WTC11 (cell line): ENCODE measurements around the gene MDN1. TPM values are rescaled to one million over a fixed set of nuclear protein-coding genes. Genes with fewer than 3 reads are reported as not detected.

Experiments used
- ATAC-seq: fragments of 200-7000 bp; cut with Tn5 transposase; 2 replicates; pipeline ENCODE4 v1.10.0; 2021; ENCODE audit warnings: mild to moderate bottlenecking, moderate library complexity
- CTCF ChIA-PET: fragments of 300-600 bp; sonication (Branson Sonifier 250); formaldehyde crosslinking; loops from one replicate; lab custom pipeline; 2021; ENCODE audit warnings: antibody characterized with exemption; lab: Charles Lee
- POLR2A ChIA-PET: fragments of 350-600 bp; sonication (Branson Sonifier 250); formaldehyde crosslinking; loops from one replicate; lab custom pipeline; 2021; ENCODE audit warnings: antibody characterized with exemption; lab: Charles Lee
- DNase-seq: peaks from one replicate; pipeline ENCODE4 v3.0.0; 2021; ENCODE audit warnings: low spot score
- H3K27ac Mint-ChIP-seq: 2 replicates; pipeline ENCODE4 v1.8.0; 2021; ENCODE audit warnings: mixed read lengths
- H3K27me3 Mint-ChIP-seq: 2 replicates; pipeline ENCODE4 v1.8.0; 2021; ENCODE audit warnings: low read depth, mild to moderate bottlenecking, moderate library complexity, mixed read lengths
- H3K36me3 Mint-ChIP-seq: 2 replicates; pipeline ENCODE4 v1.8.0; 2021; ENCODE audit warnings: mixed read lengths
- H3K4me1 Mint-ChIP-seq: 2 replicates; pipeline ENCODE4 v1.8.0; 2022; ENCODE audit warnings: mixed read lengths
- H3K4me3 Mint-ChIP-seq: 2 replicates; pipeline ENCODE4 v1.8.0; 2021; ENCODE audit warnings: mild to moderate bottlenecking, moderate library complexity, mixed read lengths
- H3K9me3 Mint-ChIP-seq: 2 replicates; pipeline ENCODE4 v1.8.0; 2021; ENCODE audit warnings: mixed read lengths
- AR ChIP-seq: fragments of 250-450 bp; sonication (Bioruptor Pico); IDR thresholded peaks from 2 replicates; pipeline ENCODE4 v1.9.0; 2021; ENCODE audit warnings: mild to moderate bottlenecking
- ERG ChIP-seq: fragments of 250-450 bp; sonication (Bioruptor Pico); IDR thresholded peaks from 2 replicates; pipeline ENCODE4 v1.8.0; 2021; ENCODE audit warnings: mild to moderate bottlenecking
- ETV6 ChIP-seq: sonication (generic); formaldehyde crosslinking; IDR thresholded peaks from 2 replicates; pipeline ENCODE4 v1.8.1; 2022; ENCODE audit warnings: mild to moderate bottlenecking, missing genetic modification reagents
- FOXJ3 ChIP-seq: sonication (generic); formaldehyde crosslinking; IDR thresholded peaks from 2 replicates; pipeline ENCODE4 v1.9.0; 2021; ENCODE audit warnings: missing genetic modification reagents, mild to moderate bottlenecking, borderline replicate concordance
- FOXP1 ChIP-seq: sonication (generic); formaldehyde crosslinking; IDR thresholded peaks from 2 replicates; pipeline ENCODE4 v1.8.0; 2022; ENCODE audit warnings: missing genetic modification reagents, mild to moderate bottlenecking, moderate library complexity, borderline replicate concordance
- GTF2I ChIP-seq: fragments of 250-450 bp; sonication (Bioruptor Pico); conservative IDR thresholded peaks from 2 replicates; pipeline ENCODE4 v1.4.0; 2021; ENCODE audit warnings: mild to moderate bottlenecking
- PRDM15 ChIP-seq: sonication (generic); formaldehyde crosslinking; IDR thresholded peaks from 2 replicates; pipeline ENCODE4 v1.8.0; 2022; ENCODE audit warnings: missing genetic modification reagents
- TCF7 ChIP-seq: sonication (generic); formaldehyde crosslinking; IDR thresholded peaks from 2 replicates; pipeline ENCODE4 v1.8.0; 2022; ENCODE audit warnings: mild to moderate bottlenecking, low read depth, missing genetic modification reagents, moderate library complexity
- TEAD1 ChIP-seq: sonication (generic); formaldehyde crosslinking; IDR thresholded peaks from 2 replicates; pipeline ENCODE4 v1.8.0; 2022; ENCODE audit warnings: mild to moderate bottlenecking, missing genetic modification reagents
- TP53 ChIP-seq: sonication (generic); formaldehyde crosslinking; IDR thresholded peaks from 2 replicates; pipeline ENCODE4 v1.8.1; 2023; ENCODE audit warnings: mild to moderate bottlenecking, missing genetic modification reagents
- ZNF232 ChIP-seq: sonication (generic); formaldehyde crosslinking; IDR thresholded peaks from 2 replicates; pipeline ENCODE4 v1.8.0; 2022; ENCODE audit warnings: mild to moderate bottlenecking, missing genetic modification reagents
- ZNF416 ChIP-seq: fragments of 250-450 bp; sonication (Bioruptor Pico); IDR thresholded peaks from 2 replicates; pipeline ENCODE4 v1.9.0; 2021; ENCODE audit warnings: mild to moderate bottlenecking, inconsistent platforms
- ZNF423 ChIP-seq: fragments of 250-450 bp; sonication (Bioruptor Pico); IDR thresholded peaks from 2 replicates; pipeline ENCODE4 v2.1.2; 2022; ENCODE audit warnings: mild to moderate bottlenecking, moderate library complexity
- ZNF425 ChIP-seq: fragments of 250-450 bp; sonication (Bioruptor Pico); conservative IDR thresholded peaks from 2 replicates; pipeline ENCODE4 v1.9.0; 2021; ENCODE audit warnings: mild to moderate bottlenecking
- ZSCAN18 ChIP-seq: fragments of 250-450 bp; sonication (Bioruptor Pico); IDR thresholded peaks from 2 replicates; pipeline ENCODE4 v2.1.2; 2022; ENCODE audit warnings: mild to moderate bottlenecking, moderate library complexity
- total RNA-seq: library from RNA; stranded (reverse); gene quantifications from 3 replicates; pipeline ENCODE4 v1.2.3, GENCODE V29; 2021

MDN1 gene
- total RNA-seq, 1 experiment from 2014 or later, result 195 TPM

- no peak overlapping the region for H3K4me3 Mint-ChIP-seq
- H3K27ac Mint-ChIP-seq, result peak overlapping the region; percentile 88
- ATAC-seq (no peak), DNase-seq (no peak)
- H3K27me3 Mint-ChIP-seq, result no peaks in the 10 kb centered on the region
- H3K9me3 Mint-ChIP-seq, result no peaks in the 10 kb centered on the region
- TF ChIP-seq GTF2I (CRISPR knock-in tag) (no peak), ZNF423 (CRISPR knock-in tag) (no peak), AR (CRISPR knock-in tag) (no peak), TCF7 (no peak), TP53 (CRISPR knock-in tag) (no peak), FOXP1 (CRISPR knock-in tag) (no peak), ZNF425 (CRISPR knock-in tag) (no peak), ZSCAN18 (CRISPR knock-in tag) (no peak), ETV6 (CRISPR knock-in tag) (no peak)
- TF ChIP-seq, all 79 proteins: peak for 0
- Mint-ChIP-seq H3K4me1 (peaks cover 17% of the 10 kb centered on the region), H3K36me3 (peaks cover 65% of the 10 kb centered on the region)
- POLR2A ChIA-PET, result no interaction called here
- CTCF ChIA-PET, result no interaction called here
These were observed 25.3 kb downstream of the MDN1 start for GRCh38 chr6:89794324-89794723.

GRCh38 chr6:89793586-89793985, 26.0 kb downstream of the MDN1 start:
- ATAC-seq (no peak), DNase-seq (no peak)
- H3K4me1 Mint-ChIP-seq, result peaks cover 10% of the 10 kb centered on the region
- no peaks in the 10 kb centered on the region for H3K27me3 Mint-ChIP-seq
- POLR2A ChIA-PET, result interaction anchor here (0.6 to 1.0 kb wide), 2 partner anchors 26 to 67 kb away, joined by 3 to 6 read pairs; no protein-coding TSS in a partner anchor
- CTCF ChIA-PET, result interaction anchor here (0.5 to 1.5 kb wide), 24 partner anchors 10 to 155 kb away, joined by 3 to 11 read pairs (median 3); partner anchors contain the start of genes CASP8AP2, LYRM2 and MDN1
- H3K27ac Mint-ChIP-seq, result peak overlapping the region; percentile 88; the same call in 1 of the 2 replicates
- H3K36me3 Mint-ChIP-seq, result peaks cover 64% of the 10 kb centered on the region
- TF ChIP-seq ETV6 (CRISPR knock-in tag), result no peak
- no peak for TF ChIP-seq ERG (CRISPR knock-in tag)
- TF ChIP-seq ZNF416 (CRISPR knock-in tag), result no peak
- no peak for TF ChIP-seq FOXJ3
- no peak for TF ChIP-seq PRDM15 (CRISPR knock-in tag)
- TF ChIP-seq ZSCAN18 (CRISPR knock-in tag), result no peak
- TF ChIP-seq ZNF232 (CRISPR knock-in tag), result no peak
- peak; percentile 70 for TF ChIP-seq ZNF423 (CRISPR knock-in tag)
- no peak for TF ChIP-seq TEAD1
- no peaks in the 10 kb centered on the region for H3K9me3 Mint-ChIP-seq
- H3K4me3 Mint-ChIP-seq, result no peak overlapping the region
